Gastroesophageal sphincter (tissue), 4 donors: ENCODE measurements around the gene CT47B1. TPM values are rescaled to one million over a fixed set of nuclear protein-coding genes. Genes with fewer than 3 reads are reported as not detected.
"Not testable (repeated sequence)": the region's sequence is repeated elsewhere in the genome, so short reads cannot be mapped to it uniquely, and the experiment has no call there.

ENCODE experiments used
- ATAC-seq: fragments of 150-250 bp; one replicate; pipeline ENCODE4 v1.9.1; 2016; ENCODE audit warnings: mild to moderate bottlenecking, moderate library complexity
- H3K27ac ChIP-seq, 4 donors: fragments of 200-600 bp; sonication (generic) in 3 of 4; 1 replicate in 3 of 4; 2 replicates in 1 of 4; pipeline ENCODE4 v1.5.1; 2016 to 2019
- H3K27me3 ChIP-seq: fragments of 200-600 bp; sonication (generic); one replicate; pipeline ENCODE4 v1.5.1; 2019
- H3K36me3 ChIP-seq, 2 donors: fragments of 200-600 bp; sonication (generic); one replicate each; pipeline ENCODE4 v1.5.1; 2019; ENCODE audit warnings: control low read depth in 1 of 2
- H3K4me1 ChIP-seq, 3 donors: fragments of 200-600 bp; sonication (generic); 1 replicate in 2 of 3; 2 replicates in 1 of 3; pipeline ENCODE4 v1.5.1; 2016 to 2019; ENCODE audit warnings: control low read depth in 2 of 3
- H3K4me3 ChIP-seq, 2 donors: fragments of 200-600 bp; sonication (generic); one replicate each; pipeline ENCODE4 v1.5.1; 2019; ENCODE audit warnings: mild to moderate bottlenecking in 1 of 2, moderate library complexity in 1 of 2
- H3K9me3 ChIP-seq, 3 donors: fragments of 200-600 bp; sonication (generic); one replicate each; pipeline ENCODE4 v1.5.1; 2017 to 2019; ENCODE audit warnings: control low read depth in 2 of 3
- CTCF ChIP-seq, 4 experiments: fragments of 200-600 bp in 2 of 4; fragments of 450-650 bp in 2 of 4; sonication (generic) in 1 of 4; IDR thresholded peaks; one replicate each; pipeline ENCODE4 v1.5.1; 2017 to 2019; ENCODE audit warnings: antibody characterized with exemption in 4 of 4, mild to moderate bottlenecking in 2 of 4, moderate library complexity in 2 of 4
- EP300 ChIP-seq: sonication (generic); formaldehyde crosslinking; IDR thresholded peaks from one replicate; pipeline ENCODE4 v1.6.1; 2017; ENCODE audit warnings: antibody characterized with exemption, mild to moderate bottlenecking
- POLR2A ChIP-seq, 2 donors: fragments of 450-650 bp; IDR thresholded peaks; one replicate each; pipeline ENCODE4 v1.6.1; 2017; ENCODE audit warnings: antibody characterized with exemption in 2 of 2, mild to moderate bottlenecking in 2 of 2, moderate library complexity in 1 of 2
- POLR2AphosphoS5 ChIP-seq: sonication (generic); formaldehyde crosslinking; IDR thresholded peaks from one replicate; pipeline ENCODE4 v1.6.1; 2017; ENCODE audit warnings: antibody characterized with exemption
- WGBS, 2 donors: methylation state at CpG; one replicate each; pipeline ENCODE4 v1.1.5; 2018; ENCODE audit warnings: low coverage in 1 of 2; 5-methylcytosine and 5-hydroxymethylcytosine counted together
- total RNA-seq, 4 donors: library from RNA; depleted of rRNA; stranded (reverse); fragments of >200 nt; gene quantifications; one replicate each; pipeline ENCODE4 v1.1.0, GENCODE V29; 2016

Gene CT47B1
- not detected for total RNA-seq

- not testable (repeated sequence) for ATAC-seq, H3K27ac ChIP-seq, H3K4me1 ChIP-seq, H3K36me3 ChIP-seq, H3K9me3 ChIP-seq, H3K4me3 ChIP-seq, H3K27me3 ChIP-seq
- WGBS, 2 donors = no CpG with 5 or more reads among the region's 7 CpGs
These were observed at the start of gene CT47B1 for GRCh38 chrX:120875766-120876165. Gene CT47B1, minus strand, starts transcription at chrX:120875866. Its CDS starts 196 bp downstream, at chrX:120875670.

GRCh38 chrX:120874678-120875557 is 748 bp downstream of the CT47B1 start:
- 100% methylated on average over 1 of the region's 61 CpGs; no CpG with 5 or more reads in 1 of the 2 donors for WGBS, 2 donors
- H3K27ac ChIP-seq = no peak overlapping the region
- no peaks in the 10 kb centered on the region for H3K27me3 ChIP-seq
- H3K4me1 ChIP-seq = no peaks in the 10 kb centered on the region
- H3K4me3 ChIP-seq = no peak overlapping the region
- H3K36me3 ChIP-seq = no peaks in the 10 kb centered on the region
- ATAC-seq = no peak
- TF ChIP-seq POLR2A (IDR thresholded peaks at IDR 0.05) (no peak), POLR2AphosphoS5 (no peak), CTCF (IDR thresholded peaks at IDR 0.05) (no peak), EP300 (no peak)
- H3K9me3 ChIP-seq = no peaks in the 10 kb centered on the region

GRCh38 chrX:120857240-120857639 is 18.4 kb downstream of the CT47B1 start:
- no peak overlapping the region for H3K27ac ChIP-seq
- no peaks in the 10 kb centered on the region for H3K36me3 ChIP-seq
- no peak overlapping the region for H3K4me3 ChIP-seq
- H3K27me3 ChIP-seq = no peaks in the 10 kb centered on the region
- no peaks in the 10 kb centered on the region for H3K4me1 ChIP-seq
- TF ChIP-seq CTCF (IDR thresholded peaks at IDR 0.05) = no peak
- no peak for TF ChIP-seq POLR2A (IDR thresholded peaks at IDR 0.05)
- no peak for TF ChIP-seq EP300
- no peak for TF ChIP-seq POLR2AphosphoS5
- H3K9me3 ChIP-seq = no peaks in the 10 kb centered on the region
- no peak for ATAC-seq
- no CpG with 5 or more reads among the region's 4 CpGs for WGBS, 2 donors

- no peak overlapping the region for H3K27ac ChIP-seq
- H3K36me3 ChIP-seq = no peaks in the 10 kb centered on the region
- WGBS, 2 donors = 63 to 67% methylated on average over 1 of the region's 2 CpGs
- no peak overlapping the region for H3K4me3 ChIP-seq
- H3K4me1 ChIP-seq = no peaks in the 10 kb centered on the region
- TF ChIP-seq EP300 (no peak), POLR2A (IDR thresholded peaks at IDR 0.05) (no peak), CTCF (IDR thresholded peaks at IDR 0.05) (no peak), POLR2AphosphoS5 (no peak)
- no peak for ATAC-seq
- no peaks in the 10 kb centered on the region for H3K9me3 ChIP-seq
- H3K27me3 ChIP-seq = no peaks in the 10 kb centered on the region
These were observed 34.8 kb downstream of the CT47B1 start for GRCh38 chrX:120840827-120841226.

GRCh38 chrX:120839491-120839890 is 36.2 kb downstream of the CT47B1 start:
- no peaks in the 10 kb centered on the region for H3K9me3 ChIP-seq
- TF ChIP-seq EP300 = no peak
- no peak for TF ChIP-seq POLR2AphosphoS5
- TF ChIP-seq CTCF (IDR thresholded peaks at IDR 0.05) = no peak
- TF ChIP-seq POLR2A (IDR thresholded peaks at IDR 0.05) = no peak
- H3K4me1 ChIP-seq = no peaks in the 10 kb centered on the region
- H3K27ac ChIP-seq = no peak overlapping the region
- H3K4me3 ChIP-seq = no peak overlapping the region
- no peak for ATAC-seq
- no peaks in the 10 kb centered on the region for H3K27me3 ChIP-seq
- no peaks in the 10 kb centered on the region for H3K36me3 ChIP-seq

GRCh38 chrX:120827213-120827612 is 48.5 kb downstream of the CT47B1 start:
- not testable (repeated sequence) for H3K9me3 ChIP-seq, H3K27ac ChIP-seq, H3K4me3 ChIP-seq, H3K4me1 ChIP-seq, H3K27me3 ChIP-seq, ATAC-seq, H3K36me3 ChIP-seq
- 100% methylated on average over 1 of the region's 1 CpG; no CpG with 5 or more reads in 1 of the 2 donors for WGBS, 2 donors
